ENCODE measurements around the gene LRFN3.
"Not testable (repeated sequence)": the region's sequence is repeated elsewhere in the genome, so short reads cannot be mapped to it uniquely, and the experiment has no call there.

The LRFN3 gene

GRCh38 chr19:35889370-35890112, 46.6 kb upstream of the LRFN3 start:
- no peaks in the 10 kb centered on the region for H4K20me1 ChIP-seq (ENCODE audit: insufficient read depth, low read length)
- H3K27ac ChIP-seq (ENCODE audit: low read length), result no peak overlapping the region
- H3K4me1 ChIP-seq (ENCODE audit: low read length), result no peaks in the 10 kb centered on the region
- no peak for TF ChIP-seq EZH2phosphoT487 (IDR thresholded peaks at IDR 0.05; ENCODE audit: low read length)
- no peak for TF ChIP-seq EZH2 (optimal IDR thresholded peaks at IDR 0.05; ENCODE audit: low read depth, low read length)
- TF ChIP-seq CTCF (IDR thresholded peaks at IDR 0.05; ENCODE audit: low read length), result no peak
- H3K4me2 ChIP-seq (ENCODE audit: low read depth, low read length), result no peak overlapping the region
- no peak overlapping the region for H3K9ac ChIP-seq (ENCODE audit: low read length)
- no peaks in the 10 kb centered on the region for H3K79me2 ChIP-seq (ENCODE audit: low read length)
- no peak for DNase-seq
- H3K9me3 ChIP-seq (replicated peaks; ENCODE audit: insufficient read depth, low read length), result no peaks in the 10 kb centered on the region
- no peaks in the 10 kb centered on the region for H3K9me2 ChIP-seq (replicated peaks; ENCODE audit: insufficient read depth, low read length)
- no peak overlapping the region for H2AFZ ChIP-seq (ENCODE audit: low read length)
- no peak overlapping the region for H3K4me3 ChIP-seq (ENCODE audit: low read length)
- no peaks in the 10 kb centered on the region for H3K27me3 ChIP-seq (replicated peaks; ENCODE audit: insufficient read depth, low read length)
- no peaks in the 10 kb centered on the region for H3K36me3 ChIP-seq (replicated peaks; ENCODE audit: insufficient read depth, low read length)
- H3F3A ChIP-seq (ENCODE audit: insufficient read depth, low read length), result no peaks in the 10 kb centered on the region

GRCh38 chr19:35890113-35890650, 46.0 kb upstream of the LRFN3 start:
- Histone ChIP-seq H3F3A (ENCODE audit: insufficient read depth, low read length) (no peaks in the 10 kb centered on the region), H3K27me3 (replicated peaks; ENCODE audit: insufficient read depth, low read length) (no peaks in the 10 kb centered on the region), H3K9me2 (replicated peaks; ENCODE audit: insufficient read depth, low read length) (no peaks in the 10 kb centered on the region), H3K9ac (ENCODE audit: low read length) (no peak overlapping the region), H3K79me2 (ENCODE audit: low read length) (no peaks in the 10 kb centered on the region), H3K4me3 (ENCODE audit: low read length) (no peak overlapping the region), H3K36me3 (replicated peaks; ENCODE audit: insufficient read depth, low read length) (no peaks in the 10 kb centered on the region), H3K4me2 (ENCODE audit: low read depth, low read length) (no peak overlapping the region), H3K4me1 (ENCODE audit: low read length) (no peaks in the 10 kb centered on the region), H3K27ac (ENCODE audit: low read length) (no peak overlapping the region), H4K20me1 (ENCODE audit: insufficient read depth, low read length) (no peaks in the 10 kb centered on the region), H2AFZ (ENCODE audit: low read length) (no peak overlapping the region), H3K9me3 (replicated peaks; ENCODE audit: insufficient read depth, low read length) (no peaks in the 10 kb centered on the region)
- no peak for TF ChIP-seq EZH2 (optimal IDR thresholded peaks at IDR 0.05; ENCODE audit: low read depth, low read length)
- no peak for TF ChIP-seq EZH2phosphoT487 (IDR thresholded peaks at IDR 0.05; ENCODE audit: low read length)
- no peak for TF ChIP-seq CTCF (IDR thresholded peaks at IDR 0.05; ENCODE audit: low read length)
- no peak for DNase-seq

- H3K9me3 ChIP-seq (replicated peaks; ENCODE audit: insufficient read depth, low read length); H4K20me1 ChIP-seq (ENCODE audit: insufficient read depth, low read length); H3K27ac ChIP-seq (ENCODE audit: low read length); H3K9ac ChIP-seq (ENCODE audit: low read length); DNase-seq; H3K79me2 ChIP-seq (ENCODE audit: low read length); H3F3A ChIP-seq (ENCODE audit: insufficient read depth, low read length); H3K27me3 ChIP-seq (replicated peaks; ENCODE audit: insufficient read depth, low read length); H3K9me2 ChIP-seq (replicated peaks; ENCODE audit: insufficient read depth, low read length); H3K4me3 ChIP-seq (ENCODE audit: low read length); H3K36me3 ChIP-seq (replicated peaks; ENCODE audit: insufficient read depth, low read length); H3K4me2 ChIP-seq (ENCODE audit: low read depth, low read length); H3K4me1 ChIP-seq (ENCODE audit: low read length); H2AFZ ChIP-seq (ENCODE audit: low read length): not testable (repeated sequence)
These were observed 44.4 kb upstream of the LRFN3 start for GRCh38 chr19:35891819-35892218.

GRCh38 chr19:35894342-35894741, 41.8 kb upstream of the LRFN3 start:
- Histone ChIP-seq H4K20me1 (ENCODE audit: insufficient read depth, low read length) (no peaks in the 10 kb centered on the region), H3K4me2 (ENCODE audit: low read depth, low read length) (no peak overlapping the region), H2AFZ (ENCODE audit: low read length) (no peak overlapping the region), H3K9me2 (replicated peaks; ENCODE audit: insufficient read depth, low read length) (no peaks in the 10 kb centered on the region), H3F3A (ENCODE audit: insufficient read depth, low read length) (peaks cover 4% of the 10 kb centered on the region; the same call in 1 of the 2 replicates), H3K9me3 (replicated peaks; ENCODE audit: insufficient read depth, low read length) (no peaks in the 10 kb centered on the region), H3K27ac (ENCODE audit: low read length) (no peak overlapping the region), H3K4me1 (ENCODE audit: low read length) (peaks cover 5% of the 10 kb centered on the region; the same call in 1 of the 2 replicates), H3K27me3 (replicated peaks; ENCODE audit: insufficient read depth, low read length) (no peaks in the 10 kb centered on the region), H3K36me3 (replicated peaks; ENCODE audit: insufficient read depth, low read length) (no peaks in the 10 kb centered on the region), H3K79me2 (ENCODE audit: low read length) (peaks cover 9% of the 10 kb centered on the region; the same call in 1 of the 2 replicates), H3K9ac (ENCODE audit: low read length) (no peak overlapping the region), H3K4me3 (ENCODE audit: low read length) (no peak overlapping the region)
- TF ChIP-seq EZH2 (optimal IDR thresholded peaks at IDR 0.05; ENCODE audit: low read depth, low read length) (no peak), EZH2phosphoT487 (IDR thresholded peaks at IDR 0.05; ENCODE audit: low read length) (no peak), CTCF (IDR thresholded peaks at IDR 0.05; ENCODE audit: low read length) (no peak)
- no peak for DNase-seq
